Stimulated activated CD4-positive, alpha-beta T cell treated with anti-CD3 and anti-CD28 coated beads, TNF-alpha, amount 100 ng/mL, for 1 hour (primary cell): Measurements from ENCODE around the gene S100A9.
"Not testable (repeated sequence)": the region's sequence is repeated elsewhere in the genome, so short reads cannot be mapped to it uniquely, and the experiment has no call there.

Source experiments
- DNase-seq, 3 donors: peaks; one replicate each; pipeline ENCODE4 v3.0.0-alpha.2; 2020; ENCODE audit warnings: low read depth in 3 of 3, low spot score in 1 of 3

The S100A9 gene

GRCh38 chr1:153405825-153406599, 48.4 kb downstream of the S100A9 start:
- not testable (repeated sequence) for DNase-seq

GRCh38 chr1:153407274-153407673, 49.6 kb downstream of the S100A9 start:
- DNase-seq = not testable (repeated sequence)
